H1 (cell line): ENCODE results near the gene CCDC192. TPM values are rescaled to one million over a fixed set of nuclear protein-coding genes. Genes with fewer than 3 reads are reported as not detected.

ENCODE experiments used
- CTCF ChIA-PET: fragments of 300-600 bp; sonication (Branson Sonifier 250); formaldehyde crosslinking; loops from one replicate; lab custom pipeline; 2021; ENCODE audit not compliant: partially characterized antibody; lab: Charles Lee
- POLR2A ChIA-PET: fragments of 300-600 bp; sonication (Branson Sonifier 250); formaldehyde crosslinking; loops from one replicate; lab custom pipeline; 2021; ENCODE audit warnings: inconsistent platforms; ENCODE audit not compliant: partially characterized antibody; lab: Charles Lee
- DNase-seq, 2 experiments: peaks; one replicate each; pipeline versions ENCODE4 v3.0.0 to v3.0.0-alpha.2; 2010 to 2022; ENCODE audit warnings: low spot score in 2 of 2, low read depth in 1 of 2, mixed read lengths in 1 of 2
- FAIRE-seq: peaks from 2 replicates; lab custom pipeline; 2011; peaks lifted over from hg19 to GRCh38; lab: Jason Lieb, UNC
- H2AFZ ChIP-seq: 2 replicates; pipeline ENCODE4 v1.8.1; 2012; ENCODE audit warnings: low read length, inconsistent platforms
- H2AK5ac ChIP-seq: 2 replicates; pipeline ENCODE4 v1.6.1; 2013; ENCODE audit warnings: low read depth, low read length
- H2BK120ac ChIP-seq: replicated peaks from 2 replicates; pipeline ENCODE3; 2013; ENCODE audit warnings: low read depth, low read length, inconsistent platforms
- H2BK12ac ChIP-seq: 2 replicates; pipeline ENCODE4 v1.6.1; 2013; ENCODE audit warnings: low read depth, low read length
- H2BK15ac ChIP-seq: 2 replicates; pipeline ENCODE4 v1.6.1; 2013; ENCODE audit warnings: low read length
- H2BK20ac ChIP-seq: 2 replicates; pipeline ENCODE4 v1.6.1; 2013; ENCODE audit warnings: low read length
- H2BK5ac ChIP-seq: 2 replicates; pipeline ENCODE4 v1.6.1; 2013; ENCODE audit warnings: low read depth, low read length
- H3K14ac ChIP-seq: 2 replicates; pipeline ENCODE4 v1.6.1; 2013; ENCODE audit warnings: inconsistent platforms; ENCODE audit not compliant: insufficient read length
- H3K18ac ChIP-seq: 2 replicates; pipeline ENCODE4 v1.6.1; 2013; ENCODE audit warnings: low read length; ENCODE audit errors: extremely low read depth
- H3K23ac ChIP-seq: 2 replicates; pipeline ENCODE4 v1.6.1; 2013; ENCODE audit warnings: inconsistent platforms; ENCODE audit not compliant: insufficient read length
- H3K23me2 ChIP-seq: 2 replicates; pipeline ENCODE4 v1.6.1; 2013; ENCODE audit warnings: low read depth, low read length
- H3K27ac ChIP-seq: 2 replicates; pipeline ENCODE4 v1.6.1; 2011; ENCODE audit warnings: low read depth, low read length, inconsistent platforms
- H3K27me3 ChIP-seq, 4 experiments: replicated peaks in 1 of 4; 1 replicate in 1 of 4; 2 replicates in 3 of 4; pipeline versions ENCODE4 v1.6.1 to v1.8.1; 2011 to 2013; ENCODE audit warnings: low read length in 3 of 4, mild to moderate bottlenecking in 3 of 4, inconsistent platforms in 2 of 4, mixed read lengths in 2 of 4, moderate library complexity in 1 of 4; ENCODE audit not compliant: control insufficient read depth in 3 of 4, insufficient read depth in 3 of 4; ENCODE audit errors: extremely low read depth in 1 of 4
- H3K36me3 ChIP-seq, 4 experiments: 2 replicates each; pipeline versions ENCODE4 v1.6.1 to v1.8.1; 2011 to 2013; ENCODE audit warnings: mild to moderate bottlenecking in 4 of 4, low read length in 3 of 4, moderate library complexity in 2 of 4, control low read depth in 1 of 4, inconsistent platforms in 1 of 4; ENCODE audit not compliant: insufficient read depth in 4 of 4, control insufficient read depth in 2 of 4
- H3K4ac ChIP-seq: replicated peaks from 2 replicates; pipeline ENCODE3; 2013; ENCODE audit warnings: low read length, low read depth, mixed read lengths, inconsistent platforms; ENCODE audit not compliant: insufficient read length
- H3K4me1 ChIP-seq, 4 experiments: replicated peaks in 1 of 4; 1 replicate in 1 of 4; 2 replicates in 3 of 4; pipeline versions ENCODE4 v1.6.1 to v1.8.1; 2011 to 2013; ENCODE audit warnings: low read length in 3 of 4, inconsistent platforms in 2 of 4, mixed read lengths in 1 of 4; ENCODE audit not compliant: insufficient read depth in 4 of 4, control insufficient read depth in 3 of 4
- H3K4me2 ChIP-seq, 2 experiments: 2 replicates each; pipeline versions ENCODE4 v1.6.1 to v1.8.1; 2011 to 2013; ENCODE audit warnings: low read depth in 2 of 2, low read length in 2 of 2, control low read depth in 1 of 2, inconsistent platforms in 1 of 2, mild to moderate bottlenecking in 1 of 2; ENCODE audit not compliant: insufficient read depth in 1 of 2
- H3K4me3 ChIP-seq, 4 experiments: fragments of 200-600, 300-600 bp in 1 of 4; sonication (generic), shearing (Covaris generic), sonication (Bioruptor Twin) in 1 of 4; 2 replicates each; pipeline versions ENCODE4 v1.5.1 to v1.8.1; 2011 to 2016; ENCODE audit warnings: low read length in 4 of 4, low read depth in 3 of 4, control low read depth in 2 of 4, inconsistent platforms in 2 of 4, mild to moderate bottlenecking in 2 of 4, mixed read lengths in 1 of 4, moderate library complexity in 1 of 4; ENCODE audit not compliant: insufficient read depth in 2 of 4; ENCODE audit errors: extremely low read depth in 1 of 4
- H3K56ac ChIP-seq: replicated peaks from 2 replicates; pipeline ENCODE3; 2013; ENCODE audit warnings: low read depth, mild to moderate bottlenecking, mixed read lengths, low read length, inconsistent platforms; ENCODE audit not compliant: insufficient read length
- H3K79me1 ChIP-seq: 2 replicates; pipeline ENCODE4 v1.6.1; 2013; ENCODE audit warnings: low read depth, low read length, control low read depth
- H3K79me2 ChIP-seq, 2 experiments: 2 replicates each; pipeline versions ENCODE4 v1.6.1 to v1.8.1; 2012 to 2013; ENCODE audit warnings: low read length in 2 of 2, mild to moderate bottlenecking in 2 of 2, inconsistent platforms in 1 of 2; ENCODE audit not compliant: insufficient read depth in 2 of 2, control insufficient read depth in 1 of 2
- H3K9ac ChIP-seq, 4 experiments: replicated peaks in 1 of 4; 1 replicate in 1 of 4; 2 replicates in 3 of 4; pipeline versions ENCODE4 v1.6.1 to v1.8.1; 2011 to 2013; ENCODE audit warnings: low read depth in 3 of 4, low read length in 3 of 4, control low read depth in 2 of 4, mild to moderate bottlenecking in 2 of 4, moderate library complexity in 2 of 4, inconsistent platforms in 1 of 4; ENCODE audit errors: extremely low read depth in 1 of 4
- H3K9me3 ChIP-seq, 2 experiments: 2 replicates each; pipeline versions ENCODE4 v1.6.1 to v1.8.1; 2012 to 2013; ENCODE audit warnings: mild to moderate bottlenecking in 2 of 2, moderate library complexity in 2 of 2, control low read depth in 1 of 2, inconsistent platforms in 1 of 2, low read depth in 1 of 2, low read length in 1 of 2, mixed read lengths in 1 of 2; ENCODE audit not compliant: insufficient read depth in 2 of 2
- H4K20me1 ChIP-seq, 2 experiments: replicated peaks in 1 of 2; 2 replicates each; pipeline versions ENCODE3 to v1.8.1; 2011 to 2013; ENCODE audit warnings: inconsistent platforms in 2 of 2, low read length in 2 of 2, mild to moderate bottlenecking in 1 of 2; ENCODE audit not compliant: insufficient read depth in 2 of 2, control insufficient read depth in 1 of 2
- H4K5ac ChIP-seq: 2 replicates; pipeline ENCODE4 v1.6.1; 2013; ENCODE audit warnings: low read length, low read depth, mixed read lengths, inconsistent platforms; ENCODE audit not compliant: insufficient read length
- H4K8ac ChIP-seq: 2 replicates; pipeline ENCODE4 v1.8.0; 2013; ENCODE audit warnings: mild to moderate bottlenecking, moderate library complexity, low read length, inconsistent platforms; ENCODE audit not compliant: insufficient read depth; ENCODE audit errors: extremely low read depth
- H4K91ac ChIP-seq: replicated peaks from 2 replicates; pipeline ENCODE3; 2013; ENCODE audit warnings: low read length, mixed read lengths, inconsistent platforms; ENCODE audit not compliant: insufficient read length
- ASH2L ChIP-seq: fragments of 200-600, 300-600 bp; sonication (generic); IDR thresholded peaks from one replicate; pipeline ENCODE4 v1.7.1; 2017; ENCODE audit warnings: low read length
- CHD2 ChIP-seq: IDR thresholded peaks from 2 replicates; pipeline ENCODE4 v1.6.1; 2012; ENCODE audit warnings: low read length, improper control_type of control experiment
- EGR1 ChIP-seq: IDR thresholded peaks from 2 replicates; pipeline ENCODE4 v1.6.1; 2011; ENCODE audit warnings: low read depth, low read length, borderline replicate concordance
- EP300 ChIP-seq, 2 experiments: IDR thresholded peaks; 1 replicate in 1 of 2; 2 replicates in 1 of 2; pipeline ENCODE4 v1.6.1; 2011 to 2012; ENCODE audit warnings: low read depth in 2 of 2, low read length in 2 of 2, mild to moderate bottlenecking in 2 of 2, borderline replicate concordance in 1 of 2, inconsistent platforms in 1 of 2, moderate library complexity in 1 of 2
- JUND ChIP-seq: IDR thresholded peaks from 2 replicates; pipeline ENCODE4 v1.6.1; 2011; ENCODE audit warnings: mild to moderate bottlenecking, improper control_type of control experiment, low read length
- POLR2AphosphoS5 ChIP-seq: IDR thresholded peaks from 2 replicates; pipeline ENCODE4 v1.6.1; 2011; ENCODE audit warnings: low read depth, low read length
- POU5F1 ChIP-seq: IDR thresholded peaks from 2 replicates; pipeline ENCODE4 v1.6.1; 2011; ENCODE audit warnings: low read depth, mild to moderate bottlenecking, low read length, moderate library complexity
- RNF2 ChIP-seq: fragments of 200-900, 300-1000 bp; sonication (generic); IDR thresholded peaks from 2 replicates; pipeline ENCODE4 v1.7.1; 2016; ENCODE audit warnings: borderline replicate concordance, low read depth, mild to moderate bottlenecking, antibody characterized with exemption, low read length; ENCODE audit not compliant: poor library complexity, severe bottlenecking; ENCODE audit errors: missing control alignments
- SIX5 ChIP-seq: IDR thresholded peaks from 2 replicates; pipeline ENCODE4 v1.6.1; 2011; ENCODE audit warnings: mild to moderate bottlenecking, low read depth, low read length
- YY1 ChIP-seq: IDR thresholded peaks from 2 replicates; pipeline ENCODE4 v1.6.1; 2011; ENCODE audit warnings: low read depth, mild to moderate bottlenecking, low read length
- polyA plus RNA-seq, 7 experiments: library from polyadenylated mRNA; depleted of rRNA in 3 of 7; stranded (reverse) in 5 of 7; unstranded in 2 of 7; fragments of >200 nt in 5 of 7; fragments of 200-250 nt in 2 of 7; gene quantifications; 1 replicate in 5 of 7; 2 replicates in 1 of 7; 4 replicates in 1 of 7; pipeline versions ENCODE4 v1.2.1 to v1.2.3, GENCODE V29; 2011 to 2013; ENCODE audit warnings: missing spikeins in 2 of 7, mixed read lengths in 2 of 7
- total RNA-seq: library from RNA; stranded (reverse); fragmentation: NEBNext Ultra II Directional; extraction: Animal tissue kit (Norgen Biotek cat#: 25700); gene quantifications from 2 replicates; pipeline ENCODE4 v1.2.1, GENCODE V29; 2021

Gene CCDC192
- total and polyA plus RNA-seq, 2 of the 8 experiments (the other 6 are each of a cell fraction or from before 2014, with no cell fraction given), result 0.61 TPM; not detected in 1

DNA sequence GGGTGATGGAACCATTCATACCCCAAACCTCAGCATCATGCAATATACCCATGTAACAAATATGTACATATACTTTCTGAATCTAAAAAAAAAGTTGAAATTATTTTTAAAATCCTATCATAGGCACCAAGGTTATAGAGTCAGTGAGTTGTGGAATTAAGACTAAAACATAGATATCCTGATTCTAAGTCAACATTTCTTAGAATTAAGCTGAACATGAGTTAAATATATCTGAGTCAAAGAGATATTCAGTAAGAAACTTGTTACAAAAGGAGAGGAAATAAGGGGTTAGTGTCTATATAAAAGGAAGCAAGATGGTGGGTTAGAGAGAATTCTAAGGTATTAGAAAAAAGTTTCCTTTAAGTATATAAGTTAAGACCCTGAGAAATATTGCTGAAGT lies 89.9 kb downstream of the CCDC192 start:
- Histone ChIP-seq H4K8ac (no peak overlapping the region), H3K23me2 (no peaks in the 10 kb centered on the region), H3K27ac (no peak overlapping the region), H3K4me1 (no peaks in the 10 kb centered on the region), H4K20me1 (no peaks in the 10 kb centered on the region), H3K79me2 (no peaks in the 10 kb centered on the region), H4K91ac (no peak overlapping the region), H2AK5ac (no peak overlapping the region), H3K56ac (no peak overlapping the region), H3K79me1 (no peaks in the 10 kb centered on the region), H3K4me3 (no peak overlapping the region), H3K4me2 (no peak overlapping the region), H2BK20ac (no peak overlapping the region), H3K9me3 (no peaks in the 10 kb centered on the region), H3K18ac (no peak overlapping the region), H2BK120ac (no peak overlapping the region), H3K4ac (no peak overlapping the region), H2BK12ac (no peak overlapping the region), H2AFZ (no peak overlapping the region), H4K5ac (no peak overlapping the region), H3K23ac (no peak overlapping the region), H3K27me3 (no peaks in the 10 kb centered on the region), H3K9ac (no peak overlapping the region), H2BK15ac (no peak overlapping the region), H2BK5ac (no peak overlapping the region), H3K36me3 (no peaks in the 10 kb centered on the region), H3K14ac (no peak overlapping the region)
- FAIRE-seq, result no peak
- ChIA-PET CTCF (interaction anchor here (1.2 kb wide), 1 partner anchor 14 kb away, joined by 3 read pairs; no protein-coding TSS in a partner anchor), POLR2A (no interaction called here)
- no peak for DNase-seq
- no peak for TF ChIP-seq POLR2AphosphoS5
- TF ChIP-seq RNF2, result no peak
- TF ChIP-seq YY1, result no peak
- no peak for TF ChIP-seq EP300 (IDR thresholded peaks at IDR 0.05; ENCODE audit: borderline replicate concordance in 1 of 2, low read depth in 2 of 2, low read length in 2 of 2)
- no peak for TF ChIP-seq CHD2
- TF ChIP-seq SIX5, result no peak
- no peak for TF ChIP-seq EGR1
- TF ChIP-seq POU5F1, result no peak
- TF ChIP-seq ASH2L, result no peak
- TF ChIP-seq JUND, result no peak
